CD8-positive, alpha-beta memory T cell (primary cell): ENCODE measurements around the gene LRP1B. TPM values are rescaled to one million over a fixed set of nuclear protein-coding genes. Genes with fewer than 3 reads are reported as not detected.
A peak's percentile ranks its signal among the peaks of the same experiment; 100 is the strongest.

Experiments used
- CTCF ChIA-PET: fragments of 350-600 bp; sonication (Branson Sonifier 250); formaldehyde crosslinking; loops from one replicate; lab custom pipeline; 2021; ENCODE audit warnings: antibody characterized with exemption; lab: Charles Lee
- POLR2A ChIA-PET: fragments of 350-600 bp; sonication (Branson Sonifier 250); formaldehyde crosslinking; loops from one replicate; lab custom pipeline; 2021; ENCODE audit warnings: antibody characterized with exemption; lab: Charles Lee
- DNase-seq, 5 donors: peaks; one replicate each; pipeline versions ENCODE4 v3.0.0 to v3.0.0-alpha.2; 2020 to 2022; ENCODE audit warnings: mixed read lengths in 1 of 5
- H3K27ac ChIP-seq: one replicate; pipeline ENCODE4 v1.7.0; 2013; ENCODE audit warnings: low read depth, mild to moderate bottlenecking, low read length, moderate library complexity
- H3K27me3 ChIP-seq: 2 replicates; pipeline ENCODE4 v1.7.0; 2013; ENCODE audit warnings: low read length, mild to moderate bottlenecking; ENCODE audit not compliant: insufficient read depth, poor library complexity, severe bottlenecking
- H3K36me3 ChIP-seq: 2 replicates; pipeline ENCODE4 v1.7.0; 2013; ENCODE audit warnings: mild to moderate bottlenecking, low read length, moderate library complexity; ENCODE audit not compliant: insufficient read depth
- H3K4me1 ChIP-seq: 2 replicates; pipeline ENCODE4 v1.7.0; 2013; ENCODE audit warnings: mild to moderate bottlenecking, low read length, moderate library complexity; ENCODE audit not compliant: insufficient read depth
- H3K4me3 ChIP-seq: 2 replicates; pipeline ENCODE4 v1.7.0; 2013; ENCODE audit warnings: mild to moderate bottlenecking, low read length
- H3K9me3 ChIP-seq: 2 replicates; pipeline ENCODE4 v1.7.0; 2013; ENCODE audit warnings: mild to moderate bottlenecking, low read length
- H3K27ac Mint-ChIP-seq, 8 donors: one replicate each; pipeline ENCODE4 v1.8.0; 2020 to 2021; ENCODE audit warnings: mixed read lengths in 8 of 8, mild to moderate bottlenecking in 6 of 8, inconsistent platforms in 3 of 8, moderate library complexity in 3 of 8
- H3K27me3 Mint-ChIP-seq, 2 donors: one replicate each; pipeline ENCODE4 v1.8.0; 2020 to 2021; ENCODE audit warnings: mixed read lengths in 2 of 2, mild to moderate bottlenecking in 1 of 2, moderate library complexity in 1 of 2
- H3K36me3 Mint-ChIP-seq, 3 donors: one replicate each; pipeline ENCODE4 v1.8.0; 2020 to 2021; ENCODE audit warnings: mixed read lengths in 3 of 3, inconsistent platforms in 1 of 3, mild to moderate bottlenecking in 1 of 3
- H3K4me1 Mint-ChIP-seq, 3 donors: one replicate each; pipeline ENCODE4 v1.8.0; 2020 to 2021; ENCODE audit warnings: mixed read lengths in 3 of 3, inconsistent platforms in 1 of 3, mild to moderate bottlenecking in 1 of 3
- H3K4me3 Mint-ChIP-seq, 7 donors: one replicate each; pipeline ENCODE4 v1.8.0; 2020 to 2021; ENCODE audit warnings: mixed read lengths in 7 of 7, mild to moderate bottlenecking in 6 of 7, moderate library complexity in 4 of 7, inconsistent platforms in 2 of 7
- H3K9me3 Mint-ChIP-seq, 5 donors: one replicate each; pipeline ENCODE4 v1.8.0; 2020 to 2022; ENCODE audit warnings: mixed read lengths in 5 of 5, mild to moderate bottlenecking in 3 of 5, moderate library complexity in 2 of 5, inconsistent platforms in 1 of 5
- polyA plus RNA-seq: library from polyadenylated mRNA; unstranded; fragments of 300-500 nt; fragmentation: Illumina TruSeq; gene quantifications from one replicate; pipeline ENCODE4 v1.2.3, GENCODE V29; 2021
- total RNA-seq, 2 experiments: library from RNA; stranded (reverse); gene quantifications; one replicate each; pipeline ENCODE4 v1.2.3, GENCODE V29; 2021

Gene LRP1B
- total RNA-seq (not detected), polyA plus RNA-seq (not detected)

DNA sequence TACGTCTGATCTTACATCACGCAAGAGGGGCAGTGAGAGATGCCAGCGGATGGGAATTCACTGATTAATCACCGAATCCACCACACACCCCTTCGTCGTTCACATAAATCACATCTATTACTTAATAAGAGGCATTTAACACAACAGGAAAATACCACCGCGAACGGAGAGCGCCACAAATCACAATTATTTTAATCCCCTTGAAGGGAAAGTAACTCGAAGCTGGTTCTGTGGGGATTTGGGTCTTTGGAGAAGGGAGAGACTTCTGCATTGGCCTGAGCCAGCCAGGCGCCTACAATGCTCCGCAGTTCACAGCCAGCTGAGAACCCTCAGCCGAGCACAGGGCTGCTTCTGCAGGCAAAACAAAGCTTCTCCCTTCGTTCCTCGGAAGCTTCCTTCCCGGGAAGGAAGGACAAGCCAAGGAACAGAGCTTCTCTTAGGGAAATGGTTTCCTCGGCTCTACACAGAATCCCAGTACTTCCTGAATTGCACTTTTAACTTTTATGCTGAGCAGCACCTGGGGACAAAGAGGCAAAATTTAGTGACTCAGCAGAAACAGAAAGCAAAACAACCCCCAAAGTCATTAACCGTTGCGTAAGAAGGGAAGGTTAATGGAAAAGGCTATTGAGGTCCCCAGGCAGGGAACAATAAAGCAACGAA is at the start of gene LRP1B:
Gene LRP1B, minus strand, starts transcription at position 7 of the 660 bp plus-strand sequence. CDS start 287 bp downstream, outside the sequence.
- H3K4me3 Mint-ChIP-seq: peak within 1 kb of the TSS in 3 of 7 donors; percentile 35 to 72 (median 37)
- no peak within 1 kb of the TSS for H3K27ac Mint-ChIP-seq
- Histone ChIP-seq H3K4me3 (no peak within 1 kb of the TSS), H3K36me3 (no peaks in the 10 kb centered on the region), H3K9me3 (no peaks in the 10 kb centered on the region), H3K27ac (no peak within 1 kb of the TSS), H3K4me1 (no peaks in the 10 kb centered on the region), H3K27me3 (no peaks in the 10 kb centered on the region)
- no peak for DNase-seq
- H3K4me1 Mint-ChIP-seq: no peaks in the 10 kb centered on the region
- CTCF ChIA-PET: no interaction called here
- peaks cover 2 to 14% (median 5%) of the 10 kb centered on the region in 5 donors for H3K9me3 Mint-ChIP-seq
- peaks cover 5 to 6% of the 10 kb centered on the region in 2 donors for H3K27me3 Mint-ChIP-seq
- no peaks in the 10 kb centered on the region for H3K36me3 Mint-ChIP-seq
- POLR2A ChIA-PET: no interaction called here

DNA sequence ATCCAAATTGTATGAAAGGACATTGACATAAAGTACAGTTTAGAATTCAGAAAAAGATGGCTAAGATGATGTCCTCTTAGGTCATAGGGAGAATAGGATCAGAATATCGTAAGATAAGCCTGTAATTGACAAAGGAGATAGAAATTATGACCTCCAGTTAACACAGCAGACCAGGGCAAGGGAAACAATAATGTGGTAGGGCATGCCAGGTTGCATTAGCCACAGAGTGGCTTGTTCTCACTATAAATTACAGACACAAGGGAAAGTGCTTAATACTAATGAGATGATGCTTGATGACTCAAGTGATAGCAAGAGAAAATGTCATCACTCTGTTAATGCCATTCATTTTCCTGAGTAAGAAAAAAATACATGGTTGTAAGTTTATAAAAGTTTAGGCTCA is 48.9 kb upstream of the LRP1B start:
- Histone ChIP-seq H3K27me3 (no peaks in the 10 kb centered on the region), H3K36me3 (no peaks in the 10 kb centered on the region), H3K4me3 (no peak overlapping the region), H3K4me1 (no peaks in the 10 kb centered on the region), H3K9me3 (no peaks in the 10 kb centered on the region), H3K27ac (no peak overlapping the region)
- Mint-ChIP-seq H3K4me1 (no peaks in the 10 kb centered on the region), H3K27ac (no peak overlapping the region), H3K4me3 (no peak overlapping the region), H3K36me3 (no peaks in the 10 kb centered on the region), H3K9me3 (peaks cover 6 to 15% (median 14%) of the 10 kb centered on the region in 5 donors), H3K27me3 (no peaks in the 10 kb centered on the region)
- POLR2A ChIA-PET: no interaction called here
- no peak for DNase-seq
- CTCF ChIA-PET: no interaction called here

DNA sequence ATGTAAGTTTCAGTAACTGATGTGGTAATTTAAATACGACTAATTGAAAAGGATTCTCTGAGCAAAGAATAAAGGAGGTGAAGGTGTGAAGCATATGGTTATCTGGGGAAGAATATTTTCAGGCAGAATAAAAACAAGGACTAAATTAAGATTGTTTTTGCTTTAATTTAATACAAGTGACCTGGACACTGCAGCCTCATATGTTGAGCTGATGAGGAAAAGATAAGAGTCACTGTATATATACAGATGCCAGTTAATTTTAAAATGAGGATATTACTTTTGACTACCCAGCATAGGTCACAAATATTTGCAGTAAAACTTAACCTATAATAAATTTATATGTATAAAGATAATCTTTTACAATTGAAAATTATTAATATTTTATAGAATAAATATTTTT is 47.8 kb upstream of the LRP1B start:
- Mint-ChIP-seq H3K36me3 (no peaks in the 10 kb centered on the region), H3K9me3 (peaks cover 4 to 19% (median 14%) of the 10 kb centered on the region in 5 donors), H3K27me3 (no peaks in the 10 kb centered on the region), H3K4me1 (no peaks in the 10 kb centered on the region), H3K27ac (no peak overlapping the region), H3K4me3 (no peak overlapping the region)
- POLR2A ChIA-PET: no interaction called here
- H3K4me3 ChIP-seq: no peak overlapping the region
- H3K4me1 ChIP-seq: no peaks in the 10 kb centered on the region
- CTCF ChIA-PET: no interaction called here
- no peaks in the 10 kb centered on the region for H3K27me3 ChIP-seq
- DNase-seq: no peak
- no peak overlapping the region for H3K27ac ChIP-seq
- H3K9me3 ChIP-seq: no peaks in the 10 kb centered on the region
- no peaks in the 10 kb centered on the region for H3K36me3 ChIP-seq

DNA sequence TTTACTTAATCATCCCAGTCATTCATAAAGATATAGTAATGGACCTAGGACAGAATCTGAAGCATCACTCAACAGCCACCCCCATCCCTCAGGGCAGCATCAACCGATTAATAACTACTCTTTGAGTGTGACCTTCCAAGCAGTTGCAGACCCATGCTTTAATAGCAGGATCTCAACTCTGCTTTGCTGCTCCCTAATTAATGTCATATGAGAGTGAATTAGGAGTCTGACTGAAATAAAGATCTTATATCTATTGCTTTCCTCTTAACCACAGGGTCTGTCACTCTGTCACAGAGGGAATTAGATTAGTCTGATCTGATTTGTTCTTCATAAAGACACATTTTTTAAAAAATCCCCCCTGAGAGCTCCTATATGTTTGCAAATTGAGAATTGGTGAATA is 46.1 kb upstream of the LRP1B start:
- Mint-ChIP-seq H3K4me3 (no peak overlapping the region), H3K36me3 (no peaks in the 10 kb centered on the region), H3K4me1 (no peaks in the 10 kb centered on the region), H3K9me3 (peaks cover 0 to 16% (median 10%) of the 10 kb centered on the region in 5 donors), H3K27ac (no peak overlapping the region), H3K27me3 (no peaks in the 10 kb centered on the region)
- H3K27ac ChIP-seq: no peak overlapping the region
- no peaks in the 10 kb centered on the region for H3K27me3 ChIP-seq
- H3K36me3 ChIP-seq: no peaks in the 10 kb centered on the region
- H3K4me1 ChIP-seq: no peaks in the 10 kb centered on the region
- H3K4me3 ChIP-seq: no peak overlapping the region
- POLR2A ChIA-PET: no interaction called here
- no peaks in the 10 kb centered on the region for H3K9me3 ChIP-seq
- CTCF ChIA-PET: interaction anchor here (1.2 kb wide), 1 partner anchor 13 kb away, joined by 3 read pairs; no protein-coding TSS in a partner anchor
- no peak for DNase-seq

DNA sequence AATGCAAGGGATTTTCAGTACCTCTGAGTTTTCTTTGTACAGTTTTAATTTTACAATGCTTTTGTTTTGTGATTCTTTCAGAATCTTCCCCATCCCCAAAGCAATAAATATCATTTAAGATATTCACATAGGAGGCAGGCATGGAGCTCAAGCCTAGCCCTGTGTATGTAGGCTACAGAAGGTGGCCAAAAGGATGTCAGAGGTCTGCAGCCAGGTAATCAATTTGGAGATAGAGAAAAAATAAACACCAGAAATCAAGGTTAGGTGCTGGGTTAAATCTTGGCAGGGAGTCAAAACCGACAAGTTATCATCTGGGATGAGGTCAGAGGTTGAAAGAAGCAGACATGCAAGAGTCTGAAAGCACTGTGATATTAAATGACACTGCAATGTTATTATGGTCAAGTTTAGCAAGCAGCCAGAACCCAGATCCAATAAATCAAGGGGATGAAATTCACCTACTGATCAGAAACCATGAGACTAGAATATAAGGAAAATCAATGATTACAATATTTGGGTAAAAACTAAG is 45.1 kb upstream of the LRP1B start:
- Mint-ChIP-seq H3K36me3 (no peaks in the 10 kb centered on the region), H3K9me3 (peaks cover 0 to 16% (median 10%) of the 10 kb centered on the region in 5 donors), H3K27me3 (no peaks in the 10 kb centered on the region), H3K4me3 (no peak overlapping the region), H3K4me1 (no peaks in the 10 kb centered on the region), H3K27ac (peak overlapping the region in 1 of 8 donors; percentile 18)
- Histone ChIP-seq H3K36me3 (no peaks in the 10 kb centered on the region), H3K27ac (no peak overlapping the region), H3K4me1 (no peaks in the 10 kb centered on the region), H3K4me3 (no peak overlapping the region), H3K27me3 (no peaks in the 10 kb centered on the region), H3K9me3 (no peaks in the 10 kb centered on the region)
- ChIA-PET CTCF (no interaction called here), POLR2A (no interaction called here)
- no peak for DNase-seq

DNA sequence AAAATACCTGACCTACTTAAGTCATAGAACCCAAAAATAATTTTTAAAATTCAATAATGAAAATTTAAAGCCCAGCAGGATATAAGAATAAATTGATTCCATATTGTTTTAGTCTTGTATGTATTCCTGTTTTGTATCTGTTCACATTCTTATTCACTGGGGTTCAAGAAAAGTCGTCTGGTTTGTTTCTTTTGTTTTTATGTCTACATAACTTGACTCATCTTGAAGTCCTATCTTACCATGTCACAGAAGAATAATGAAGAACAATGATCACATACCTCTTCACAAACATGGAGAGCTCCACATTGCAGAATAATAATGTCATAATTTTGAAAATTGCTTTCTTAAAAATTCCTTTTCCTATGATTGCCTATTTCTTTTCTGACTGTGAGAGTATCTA is 43.4 kb upstream of the LRP1B start:
- ChIA-PET CTCF (no interaction called here), POLR2A (no interaction called here)
- Histone ChIP-seq H3K27me3 (no peaks in the 10 kb centered on the region), H3K36me3 (no peaks in the 10 kb centered on the region), H3K4me1 (no peaks in the 10 kb centered on the region), H3K27ac (no peak overlapping the region), H3K9me3 (no peaks in the 10 kb centered on the region), H3K4me3 (no peak overlapping the region)
- Mint-ChIP-seq H3K27ac (no peak overlapping the region), H3K27me3 (no peaks in the 10 kb centered on the region), H3K4me3 (no peak overlapping the region), H3K36me3 (no peaks in the 10 kb centered on the region), H3K4me1 (no peaks in the 10 kb centered on the region), H3K9me3 (peaks cover 0 to 20% (median 9%) of the 10 kb centered on the region in 5 donors)
- DNase-seq: no peak

DNA sequence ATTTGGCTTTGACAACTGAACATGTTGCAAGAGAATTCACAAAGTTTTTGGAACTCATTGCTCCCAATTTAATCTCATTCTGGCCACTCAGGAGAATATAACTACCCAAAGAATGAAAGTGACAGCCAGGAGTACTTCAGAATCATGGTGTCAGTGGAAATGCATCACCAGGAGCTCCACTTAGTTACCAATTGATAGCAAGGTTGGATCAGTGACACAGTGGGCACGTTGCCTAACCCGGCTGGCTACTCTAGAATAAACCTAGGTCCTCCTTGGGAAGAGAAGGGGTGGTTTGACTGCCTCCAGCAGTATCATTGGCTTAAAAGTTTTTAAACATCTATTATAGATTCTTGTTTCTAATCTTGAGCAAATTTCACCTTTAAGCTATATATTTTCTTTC is 40.0 kb upstream of the LRP1B start:
- CTCF ChIA-PET: no interaction called here
- Mint-ChIP-seq H3K27me3 (no peaks in the 10 kb centered on the region), H3K27ac (no peak overlapping the region), H3K4me3 (no peak overlapping the region), H3K4me1 (no peaks in the 10 kb centered on the region), H3K9me3 (peaks cover 0 to 13% (median 2%) of the 10 kb centered on the region in 5 donors), H3K36me3 (no peaks in the 10 kb centered on the region)
- Histone ChIP-seq H3K9me3 (no peaks in the 10 kb centered on the region), H3K36me3 (no peaks in the 10 kb centered on the region), H3K27ac (no peak overlapping the region), H3K4me3 (no peak overlapping the region), H3K4me1 (no peaks in the 10 kb centered on the region), H3K27me3 (no peaks in the 10 kb centered on the region)
- POLR2A ChIA-PET: no interaction called here
- no peak for DNase-seq

DNA sequence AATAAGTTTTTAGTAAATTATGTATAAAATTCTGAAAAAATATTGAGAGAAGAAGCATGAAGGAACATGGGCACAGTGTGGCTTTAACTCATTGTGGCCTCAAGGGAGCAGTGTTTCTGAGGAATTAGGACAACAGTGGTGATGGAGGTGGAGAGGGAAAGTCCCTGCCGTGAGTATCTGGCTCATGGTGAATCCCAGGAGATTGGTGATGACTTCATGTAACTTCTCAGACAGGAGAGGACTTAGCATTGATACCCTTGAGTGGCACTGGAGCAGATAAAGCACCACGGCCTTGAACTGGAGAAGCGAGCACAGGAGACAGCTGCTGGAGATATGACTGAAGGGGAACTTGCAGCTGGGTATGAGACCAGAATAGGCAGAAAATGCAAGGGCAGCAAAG is 35.0 kb upstream of the LRP1B start:
- no peaks in the 10 kb centered on the region for H3K9me3 ChIP-seq
- no peak overlapping the region for H3K27ac ChIP-seq
- no peak for DNase-seq
- H3K27ac Mint-ChIP-seq: no peak overlapping the region
- H3K4me3 ChIP-seq: no peak overlapping the region
- H3K4me3 Mint-ChIP-seq: no peak overlapping the region
- H3K27me3 ChIP-seq: no peaks in the 10 kb centered on the region
- ChIA-PET POLR2A (no interaction called here), CTCF (no interaction called here)
- H3K27me3 Mint-ChIP-seq: no peaks in the 10 kb centered on the region
- no peaks in the 10 kb centered on the region for H3K4me1 Mint-ChIP-seq
- no peaks in the 10 kb centered on the region for H3K36me3 Mint-ChIP-seq
- peaks cover 2 to 17% (median 3%) of the 10 kb centered on the region in 5 donors for H3K9me3 Mint-ChIP-seq
- H3K4me1 ChIP-seq: no peaks in the 10 kb centered on the region
- no peaks in the 10 kb centered on the region for H3K36me3 ChIP-seq
